Loucy (cell line): ENCODE measurements around the gene RNU5D-1.

ENCODE experiments used
- H2AFZ ChIP-seq: fragments of 200-600 bp; sonication (generic); 2 replicates; pipeline ENCODE4 v1.6.0; 2016; ENCODE audit warnings: antibody characterized with exemption, mild to moderate bottlenecking, low read length, moderate library complexity
- H3F3A ChIP-seq: fragments of 200-600 bp; 2 replicates; pipeline ENCODE4 v1.6.0; 2016; ENCODE audit warnings: antibody characterized with exemption, low read depth, mild to moderate bottlenecking
- H3K27me3 ChIP-seq: fragments of 200-600 bp; sonication (generic); 2 replicates; pipeline ENCODE4 v1.6.1; 2014; ENCODE audit warnings: low read length, mild to moderate bottlenecking; ENCODE audit not compliant: insufficient read depth, poor library complexity, severe bottlenecking
- H3K36me3 ChIP-seq: fragments of 200-600 bp; sonication (generic); 2 replicates; pipeline ENCODE4 v1.6.1; 2016; ENCODE audit warnings: low read length; ENCODE audit not compliant: insufficient read depth
- H3K4me1 ChIP-seq: fragments of 200-600 bp; sonication (generic); 2 replicates; pipeline ENCODE4 v1.5.1; 2014; ENCODE audit warnings: low read length, mild to moderate bottlenecking; ENCODE audit not compliant: insufficient read depth, poor library complexity, severe bottlenecking
- H3K4me2 ChIP-seq: fragments of 200-600 bp; sonication (generic); 2 replicates; pipeline ENCODE4 v1.6.0; 2014; ENCODE audit warnings: antibody characterized with exemption, low read length, low read depth, mild to moderate bottlenecking; ENCODE audit not compliant: poor library complexity, severe bottlenecking
- H3K4me3 ChIP-seq: fragments of 200-600 bp; sonication (generic); 2 replicates; pipeline ENCODE4 v1.5.1; 2014; ENCODE audit warnings: low read length, mild to moderate bottlenecking, mixed read lengths; ENCODE audit not compliant: poor library complexity, severe bottlenecking
- H3K79me2 ChIP-seq: fragments of 200-600 bp; sonication (generic); 2 replicates; pipeline ENCODE4 v1.6.1; 2014; ENCODE audit warnings: low read length; ENCODE audit not compliant: insufficient read depth
- H3K9ac ChIP-seq: fragments of 200-600 bp; sonication (generic); 2 replicates; pipeline ENCODE4 v1.6.0; 2014; ENCODE audit warnings: mild to moderate bottlenecking, low read depth, low read length, moderate library complexity; ENCODE audit not compliant: poor library complexity, severe bottlenecking
- H3K9me2 ChIP-seq: fragments of 200-600 bp; sonication (generic); replicated peaks from 2 replicates; pipeline ENCODE4 v1.6.1; 2016; ENCODE audit warnings: low read depth, low read length, mixed read lengths
- H3K9me3 ChIP-seq: fragments of 200-600 bp; sonication (generic); 2 replicates; pipeline ENCODE4 v1.6.1; 2014; ENCODE audit warnings: mild to moderate bottlenecking, antibody characterized with exemption, low read length, low read depth; ENCODE audit not compliant: insufficient read depth
- H4K20me1 ChIP-seq: fragments of 200-600 bp; sonication (generic); 2 replicates; pipeline ENCODE4 v1.6.0; 2014; ENCODE audit warnings: antibody characterized with exemption, low read length, mild to moderate bottlenecking; ENCODE audit not compliant: insufficient read depth, poor library complexity, severe bottlenecking
- EZH2phosphoT487 ChIP-seq: fragments of 200-600 bp; IDR thresholded peaks from 2 replicates; pipeline ENCODE4 v1.6.1; 2018; ENCODE audit warnings: antibody characterized with exemption, mild to moderate bottlenecking, moderate library complexity, borderline replicate concordance
- TF ChIP-seq, protein P1 (sequence below): fragments of 200-600 bp; sonication (generic); conservative IDR thresholded peaks from 2 replicates; pipeline ENCODE4 v1.5.1; 2014; ENCODE audit warnings: mild to moderate bottlenecking, antibody characterized with exemption, low read length

Gene RNU5D-1

DNA sequence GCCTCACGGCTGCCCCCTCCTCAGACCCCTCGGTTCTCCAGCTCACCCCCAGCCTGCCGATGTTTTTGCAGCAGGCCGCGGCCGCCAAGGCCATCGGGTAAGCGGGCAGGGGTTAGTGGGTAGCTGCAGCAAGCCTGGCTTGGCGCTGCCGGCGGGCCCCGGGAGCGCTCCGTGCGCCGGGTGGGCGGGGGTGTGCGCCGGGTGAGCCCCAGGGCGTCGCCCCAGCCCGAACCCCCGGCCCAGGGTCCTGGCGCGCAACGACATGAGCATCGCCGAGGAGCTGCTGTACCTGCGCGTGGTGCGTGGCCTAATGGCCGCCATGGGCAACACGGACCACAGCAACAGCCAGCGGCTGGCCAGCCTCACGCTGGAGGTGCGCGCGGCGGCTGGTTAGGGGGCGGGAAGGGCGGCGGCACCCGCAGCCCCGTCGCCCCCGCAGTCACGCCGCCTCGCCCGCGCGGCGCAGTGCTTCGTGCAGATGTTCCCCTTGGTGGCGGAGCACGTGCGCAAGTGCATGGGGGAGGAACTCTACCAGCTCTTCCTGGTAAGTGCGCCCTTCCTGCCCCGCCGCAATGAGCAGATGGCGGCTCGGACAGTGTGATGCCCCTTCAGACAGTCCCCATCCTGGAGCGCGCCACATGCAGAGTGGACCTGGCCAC, 6.5 kb downstream of the RNU5D-1 start:
- Histone ChIP-seq H3K9me2 (no peaks in the 10 kb centered on the region), H2AFZ (no peak overlapping the region), H3K9ac (peak overlapping the region; percentile 66), H3K36me3 (no peaks in the 10 kb centered on the region), H3F3A (0 out of 2 replicates have a peak, but pooled peaks cover 2% of the 10 kb centered on the region), H3K9me3 (no peaks in the 10 kb centered on the region), H3K4me1 (peaks cover 9% of the 10 kb centered on the region), H4K20me1 (no peaks in the 10 kb centered on the region), H3K4me3 (peak overlapping the region; percentile 19), H3K27me3 (no peaks in the 10 kb centered on the region), H3K79me2 (no peaks in the 10 kb centered on the region), H3K4me2 (peak overlapping the region; percentile 21)
- TF ChIP-seq, protein P1, sequence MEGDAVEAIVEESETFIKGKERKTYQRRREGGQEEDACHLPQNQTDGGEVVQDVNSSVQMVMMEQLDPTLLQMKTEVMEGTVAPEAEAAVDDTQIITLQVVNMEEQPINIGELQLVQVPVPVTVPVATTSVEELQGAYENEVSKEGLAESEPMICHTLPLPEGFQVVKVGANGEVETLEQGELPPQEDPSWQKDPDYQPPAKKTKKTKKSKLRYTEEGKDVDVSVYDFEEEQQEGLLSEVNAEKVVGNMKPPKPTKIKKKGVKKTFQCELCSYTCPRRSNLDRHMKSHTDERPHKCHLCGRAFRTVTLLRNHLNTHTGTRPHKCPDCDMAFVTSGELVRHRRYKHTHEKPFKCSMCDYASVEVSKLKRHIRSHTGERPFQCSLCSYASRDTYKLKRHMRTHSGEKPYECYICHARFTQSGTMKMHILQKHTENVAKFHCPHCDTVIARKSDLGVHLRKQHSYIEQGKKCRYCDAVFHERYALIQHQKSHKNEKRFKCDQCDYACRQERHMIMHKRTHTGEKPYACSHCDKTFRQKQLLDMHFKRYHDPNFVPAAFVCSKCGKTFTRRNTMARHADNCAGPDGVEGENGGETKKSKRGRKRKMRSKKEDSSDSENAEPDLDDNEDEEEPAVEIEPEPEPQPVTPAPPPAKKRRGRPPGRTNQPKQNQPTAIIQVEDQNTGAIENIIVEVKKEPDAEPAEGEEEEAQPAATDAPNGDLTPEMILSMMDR: no peak
- no peak for TF ChIP-seq EZH2phosphoT487

DNA sequence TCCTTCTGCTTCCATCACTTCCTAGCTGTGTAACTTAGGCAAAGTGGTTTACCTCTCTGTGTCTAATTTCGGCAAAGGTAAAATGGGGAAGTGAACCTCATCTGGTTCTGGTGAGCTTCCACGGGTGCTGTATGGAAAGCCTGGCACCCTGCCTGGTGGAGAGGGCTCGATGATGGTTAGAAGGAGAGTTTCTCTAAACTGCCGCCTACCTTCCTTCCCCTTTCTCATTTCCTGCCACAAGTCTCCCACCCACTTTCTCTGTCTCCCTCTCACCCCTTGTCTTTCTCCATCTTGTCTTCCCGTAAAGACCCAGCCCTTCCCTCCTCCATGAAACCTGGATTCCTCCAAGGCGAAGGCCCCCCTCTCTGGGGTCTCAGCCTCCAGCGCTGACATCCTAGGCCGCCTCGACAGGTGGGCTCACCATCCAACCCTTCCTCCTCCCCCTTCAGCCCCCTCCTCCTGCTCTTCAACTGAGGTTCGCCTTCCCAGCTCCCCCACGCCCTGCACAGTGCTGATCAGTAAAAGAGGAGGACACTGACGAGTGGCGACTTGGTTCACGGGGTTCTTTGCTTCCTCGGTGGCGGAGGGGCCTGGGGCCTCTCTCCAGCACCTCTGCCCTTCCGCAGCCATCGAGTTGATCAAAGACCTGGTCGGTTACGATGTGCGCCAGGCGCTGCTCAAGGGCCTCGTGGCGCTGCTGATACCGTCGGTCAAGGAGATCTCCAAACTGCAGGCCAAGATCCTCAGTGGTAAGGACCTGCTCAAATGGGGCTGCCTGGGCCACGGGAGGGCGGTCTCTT, 7.3 kb downstream of the RNU5D-1 start:
- peak overlapping the region; percentile 66 for H3K9ac ChIP-seq
- no peaks in the 10 kb centered on the region for H3F3A ChIP-seq
- no peaks in the 10 kb centered on the region for H3K9me3 ChIP-seq
- H3K4me1 ChIP-seq: peaks cover 9% of the 10 kb centered on the region
- no peaks in the 10 kb centered on the region for H3K9me2 ChIP-seq
- H3K27me3 ChIP-seq: no peaks in the 10 kb centered on the region
- peak overlapping the region; percentile 21 for H3K4me2 ChIP-seq
- H3K36me3 ChIP-seq: no peaks in the 10 kb centered on the region
- no peaks in the 10 kb centered on the region for H4K20me1 ChIP-seq
- H3K79me2 ChIP-seq: no peaks in the 10 kb centered on the region
- H3K4me3 ChIP-seq: peak overlapping the region; percentile 19
- TF ChIP-seq, protein P1: no peak
- no peak for TF ChIP-seq EZH2phosphoT487
- H2AFZ ChIP-seq: peak overlapping the region; percentile 61; the same call in 1 of the 2 replicates

DNA sequence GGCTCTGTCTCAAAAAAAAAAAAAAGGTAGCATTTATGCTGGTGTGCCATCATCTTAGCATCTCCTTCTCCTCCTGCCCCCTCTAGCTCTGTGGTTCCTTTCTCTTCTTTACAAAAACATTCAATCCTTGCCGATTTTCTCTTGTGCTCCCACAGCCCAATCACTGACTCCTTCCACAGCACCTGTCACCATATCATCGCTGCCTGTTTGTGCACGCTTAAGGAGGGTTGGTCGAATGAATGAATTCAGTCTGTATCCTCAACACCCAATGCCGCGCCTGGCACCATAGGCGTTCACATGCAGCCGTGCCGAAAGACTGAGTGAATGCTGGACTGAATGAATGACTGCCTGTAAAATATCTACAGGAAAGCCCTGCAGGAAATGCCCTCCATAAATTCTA, 7.9 kb downstream of the RNU5D-1 start:
- Histone ChIP-seq H3K4me3 (peak overlapping the region; percentile 19), H3K4me1 (peaks cover 9% of the 10 kb centered on the region), H3K27me3 (no peaks in the 10 kb centered on the region), H4K20me1 (no peaks in the 10 kb centered on the region), H3F3A (no peaks in the 10 kb centered on the region), H2AFZ (peak overlapping the region; percentile 61; the same call in 1 of the 2 replicates), H3K9me2 (no peaks in the 10 kb centered on the region), H3K9ac (peak overlapping the region; percentile 66), H3K36me3 (no peaks in the 10 kb centered on the region), H3K9me3 (no peaks in the 10 kb centered on the region), H3K79me2 (no peaks in the 10 kb centered on the region), H3K4me2 (peak overlapping the region; percentile 21)
- TF ChIP-seq, protein P1: no peak
- TF ChIP-seq EZH2phosphoT487: no peak
